Urothelium cell line (cell line): Measurements from ENCODE around the gene ANLN.

Experiments used
- DNase-seq: peaks from one replicate; pipeline ENCODE4 v3.0.0; 2011; ENCODE audit warnings: low spot score, mixed read lengths
- FAIRE-seq: peaks from 2 replicates; lab custom pipeline; 2011; peaks lifted over from hg19 to GRCh38; lab: Jason Lieb, UNC

Gene ANLN, protein sequence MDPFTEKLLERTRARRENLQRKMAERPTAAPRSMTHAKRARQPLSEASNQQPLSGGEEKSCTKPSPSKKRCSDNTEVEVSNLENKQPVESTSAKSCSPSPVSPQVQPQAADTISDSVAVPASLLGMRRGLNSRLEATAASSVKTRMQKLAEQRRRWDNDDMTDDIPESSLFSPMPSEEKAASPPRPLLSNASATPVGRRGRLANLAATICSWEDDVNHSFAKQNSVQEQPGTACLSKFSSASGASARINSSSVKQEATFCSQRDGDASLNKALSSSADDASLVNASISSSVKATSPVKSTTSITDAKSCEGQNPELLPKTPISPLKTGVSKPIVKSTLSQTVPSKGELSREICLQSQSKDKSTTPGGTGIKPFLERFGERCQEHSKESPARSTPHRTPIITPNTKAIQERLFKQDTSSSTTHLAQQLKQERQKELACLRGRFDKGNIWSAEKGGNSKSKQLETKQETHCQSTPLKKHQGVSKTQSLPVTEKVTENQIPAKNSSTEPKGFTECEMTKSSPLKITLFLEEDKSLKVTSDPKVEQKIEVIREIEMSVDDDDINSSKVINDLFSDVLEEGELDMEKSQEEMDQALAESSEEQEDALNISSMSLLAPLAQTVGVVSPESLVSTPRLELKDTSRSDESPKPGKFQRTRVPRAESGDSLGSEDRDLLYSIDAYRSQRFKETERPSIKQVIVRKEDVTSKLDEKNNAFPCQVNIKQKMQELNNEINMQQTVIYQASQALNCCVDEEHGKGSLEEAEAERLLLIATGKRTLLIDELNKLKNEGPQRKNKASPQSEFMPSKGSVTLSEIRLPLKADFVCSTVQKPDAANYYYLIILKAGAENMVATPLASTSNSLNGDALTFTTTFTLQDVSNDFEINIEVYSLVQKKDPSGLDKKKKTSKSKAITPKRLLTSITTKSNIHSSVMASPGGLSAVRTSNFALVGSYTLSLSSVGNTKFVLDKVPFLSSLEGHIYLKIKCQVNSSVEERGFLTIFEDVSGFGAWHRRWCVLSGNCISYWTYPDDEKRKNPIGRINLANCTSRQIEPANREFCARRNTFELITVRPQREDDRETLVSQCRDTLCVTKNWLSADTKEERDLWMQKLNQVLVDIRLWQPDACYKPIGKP

DNA sequence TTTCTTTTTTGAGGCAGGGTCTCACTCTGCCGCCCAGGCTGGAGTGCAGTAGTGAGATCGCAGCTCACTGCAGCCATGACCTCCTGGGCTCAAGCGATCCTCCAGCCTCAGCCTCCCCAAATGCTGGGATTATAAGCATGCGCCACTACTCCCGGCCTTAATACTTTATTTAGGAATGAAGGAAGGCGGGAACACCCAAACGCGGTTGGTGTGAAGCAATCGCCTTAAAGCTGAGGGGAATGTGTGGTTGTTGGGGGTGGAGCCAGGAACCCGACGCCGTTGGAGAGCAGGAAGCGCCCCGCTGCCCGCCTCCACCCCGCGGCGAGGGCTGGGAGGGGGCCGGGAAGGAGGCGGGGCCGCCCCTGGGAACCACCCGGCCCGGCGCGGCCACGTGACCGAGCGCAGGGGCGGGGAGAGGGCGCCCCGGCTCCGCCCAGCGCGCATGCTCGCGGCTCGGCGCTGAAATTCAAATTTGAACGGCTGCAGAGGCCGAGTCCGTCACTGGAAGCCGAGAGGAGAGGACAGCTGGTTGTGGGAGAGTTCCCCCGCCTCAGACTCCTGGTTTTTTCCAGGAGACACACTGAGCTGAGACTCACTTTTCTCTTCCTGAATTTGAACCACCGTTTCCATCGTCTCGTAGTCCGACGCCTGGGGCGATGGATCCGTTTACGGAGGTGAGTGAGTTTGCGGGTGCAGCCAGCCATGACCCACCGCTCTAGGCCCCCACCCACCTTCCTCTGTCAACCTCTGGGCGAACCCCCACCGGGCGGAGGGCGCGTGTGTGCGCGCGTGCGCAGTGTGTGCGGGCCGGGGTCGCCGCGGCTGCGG is at the start of gene ANLN:
Gene ANLN (plus strand): TSS at position 492 of the 828 bp plus-strand sequence. CDS start 165 bp downstream, at position 657.
- DNase-seq (peak; percentile 99), FAIRE-seq (no peak)

DNA sequence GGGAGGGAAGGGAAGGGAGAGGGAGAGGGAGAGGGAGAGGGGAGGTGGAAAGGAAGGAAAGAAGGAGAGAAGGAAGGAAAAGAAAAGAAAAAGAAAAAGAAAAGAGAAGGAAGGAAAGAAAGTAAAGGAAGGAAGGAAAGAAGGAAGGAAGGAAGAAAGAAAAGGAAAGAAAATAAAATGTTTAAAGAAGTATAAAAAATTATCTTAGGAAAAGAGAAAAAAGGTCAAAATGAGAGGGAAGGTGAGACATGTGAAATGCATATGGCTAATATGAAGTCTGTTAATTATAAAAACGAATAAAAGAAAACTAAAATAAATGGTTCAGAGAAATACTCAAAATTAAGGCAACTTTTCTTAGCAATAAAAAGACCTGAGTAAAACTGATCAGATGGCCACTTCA is 46.1 kb upstream of the ANLN start:
- no peak for DNase-seq
- FAIRE-seq = no peak

DNA sequence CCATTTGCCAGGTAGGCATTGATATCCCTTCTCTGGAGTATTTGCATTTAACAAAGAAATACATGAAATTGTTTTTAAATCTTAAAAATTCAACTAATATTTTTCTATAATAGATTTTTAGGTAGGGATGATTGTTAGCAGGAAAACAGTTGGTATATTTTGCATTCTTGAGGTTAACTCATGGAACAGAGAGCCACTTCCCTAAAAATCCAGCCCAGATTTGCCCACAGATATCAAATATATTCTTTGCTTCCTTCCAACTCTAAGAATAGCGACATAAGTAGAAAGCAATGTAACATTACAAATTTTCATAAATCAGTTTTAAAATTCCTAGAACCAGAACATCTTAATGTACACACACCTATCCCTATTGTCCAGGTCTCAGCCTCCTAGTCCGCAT is 45.0 kb upstream of the ANLN start:
- FAIRE-seq = no peak
- DNase-seq = no peak

- FAIRE-seq = no peak
- DNase-seq = no peak
Measured at GRCh38 chr7:36346260-36346831, 43.3 kb upstream of the ANLN start.

DNA sequence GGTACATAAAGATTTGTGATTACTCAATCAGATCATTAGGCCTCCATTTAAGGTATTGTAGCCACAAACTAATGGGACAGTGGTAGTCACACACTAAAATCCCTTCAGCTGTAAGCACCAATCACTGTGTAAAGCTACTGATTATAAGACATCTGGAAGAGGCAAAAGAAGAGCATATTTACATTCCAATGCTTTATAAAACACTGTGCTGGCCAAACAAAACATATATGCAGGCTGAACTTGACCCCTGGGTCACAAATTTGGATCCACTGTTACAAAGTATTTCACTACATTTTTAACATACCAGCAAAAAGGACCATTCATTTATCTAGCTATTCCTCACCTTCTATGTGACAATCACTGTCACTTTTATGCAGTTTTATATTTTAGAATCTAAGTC is 41.4 kb upstream of the ANLN start:
- no peak for FAIRE-seq
- no peak for DNase-seq

GRCh38 chr7:36348771-36349170 is 40.9 kb upstream of the ANLN start:
- DNase-seq (no peak), FAIRE-seq (no peak)

GRCh38 chr7:36349626-36350025 is 40.0 kb upstream of the ANLN start:
- no peak for FAIRE-seq

DNA sequence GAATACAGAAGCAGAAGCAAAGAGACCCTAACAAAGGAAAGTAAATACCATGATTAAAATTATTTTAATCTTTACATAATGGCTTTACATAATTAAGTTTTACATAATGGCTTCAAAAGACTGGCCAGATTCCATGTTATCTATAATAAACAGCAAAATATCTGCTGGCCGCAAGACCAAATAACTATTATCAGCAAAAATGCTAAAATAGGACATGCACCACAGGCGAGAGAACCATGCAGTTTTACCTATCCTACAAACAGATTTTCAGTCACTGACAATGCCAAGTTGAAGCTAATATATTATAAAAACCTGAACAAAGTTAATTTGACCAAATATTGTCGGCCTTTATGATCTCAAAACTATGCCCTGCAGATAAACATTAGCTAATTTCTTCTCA is 34.2 kb upstream of the ANLN start:
- no peak for DNase-seq

More at GRCh38 chr7:36349626-36350025, 40.0 kb upstream of the ANLN start:
- no peak for DNase-seq

GRCh38 chr7:36357054-36357453 is 32.6 kb upstream of the ANLN start:
- FAIRE-seq (no peak), DNase-seq (no peak)

More for the DNA sequence above, 34.2 kb upstream of the ANLN start:
- no peak for FAIRE-seq

- FAIRE-seq = no peak
Measured at GRCh38 chr7:36358589-36358988, 31.1 kb upstream of the ANLN start.

GRCh38 chr7:36360244-36360643 is 29.4 kb upstream of the ANLN start:
- DNase-seq = no peak
- FAIRE-seq = no peak

More at GRCh38 chr7:36358589-36358988, 31.1 kb upstream of the ANLN start:
- no peak for DNase-seq

- FAIRE-seq (no peak), DNase-seq (no peak)
Measured at GRCh38 chr7:36361227-36361626, 28.4 kb upstream of the ANLN start.

GRCh38 chr7:36363515-36363914 is 26.1 kb upstream of the ANLN start:
- DNase-seq (no peak), FAIRE-seq (no peak)

DNA sequence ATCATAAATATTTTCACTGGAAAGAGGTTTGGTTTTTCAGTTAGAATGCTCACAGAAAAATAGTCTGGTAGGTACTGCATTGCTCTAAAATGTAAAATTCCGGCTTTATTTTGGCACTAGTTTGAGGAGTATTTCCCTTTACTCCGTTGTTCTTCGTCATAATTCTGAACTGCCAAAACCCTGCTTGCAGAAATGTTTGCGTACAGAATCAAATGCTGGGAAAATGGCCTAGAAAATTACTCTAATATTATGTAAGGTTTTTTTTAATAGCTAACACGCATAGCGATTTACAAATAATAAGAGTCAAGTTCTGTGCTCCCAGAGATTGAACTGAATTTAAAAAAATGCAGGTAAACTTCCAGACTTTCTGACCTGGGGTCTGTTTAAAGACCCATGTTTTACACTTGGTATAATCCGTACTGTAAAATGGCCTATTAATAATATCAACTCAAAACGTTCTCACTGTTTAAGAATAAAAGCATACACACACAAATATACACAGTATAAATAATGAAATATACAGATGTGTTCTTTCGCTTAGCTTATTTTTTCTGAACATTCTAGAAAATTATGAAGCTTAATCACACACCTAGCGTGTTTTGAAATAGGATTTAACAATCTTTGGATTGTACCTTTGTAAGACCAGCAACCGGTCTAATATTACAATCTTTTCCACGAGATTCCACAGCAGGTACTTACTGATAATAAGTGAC is 23.5 kb upstream of the ANLN start:
- FAIRE-seq = no peak
- DNase-seq = no peak

DNA sequence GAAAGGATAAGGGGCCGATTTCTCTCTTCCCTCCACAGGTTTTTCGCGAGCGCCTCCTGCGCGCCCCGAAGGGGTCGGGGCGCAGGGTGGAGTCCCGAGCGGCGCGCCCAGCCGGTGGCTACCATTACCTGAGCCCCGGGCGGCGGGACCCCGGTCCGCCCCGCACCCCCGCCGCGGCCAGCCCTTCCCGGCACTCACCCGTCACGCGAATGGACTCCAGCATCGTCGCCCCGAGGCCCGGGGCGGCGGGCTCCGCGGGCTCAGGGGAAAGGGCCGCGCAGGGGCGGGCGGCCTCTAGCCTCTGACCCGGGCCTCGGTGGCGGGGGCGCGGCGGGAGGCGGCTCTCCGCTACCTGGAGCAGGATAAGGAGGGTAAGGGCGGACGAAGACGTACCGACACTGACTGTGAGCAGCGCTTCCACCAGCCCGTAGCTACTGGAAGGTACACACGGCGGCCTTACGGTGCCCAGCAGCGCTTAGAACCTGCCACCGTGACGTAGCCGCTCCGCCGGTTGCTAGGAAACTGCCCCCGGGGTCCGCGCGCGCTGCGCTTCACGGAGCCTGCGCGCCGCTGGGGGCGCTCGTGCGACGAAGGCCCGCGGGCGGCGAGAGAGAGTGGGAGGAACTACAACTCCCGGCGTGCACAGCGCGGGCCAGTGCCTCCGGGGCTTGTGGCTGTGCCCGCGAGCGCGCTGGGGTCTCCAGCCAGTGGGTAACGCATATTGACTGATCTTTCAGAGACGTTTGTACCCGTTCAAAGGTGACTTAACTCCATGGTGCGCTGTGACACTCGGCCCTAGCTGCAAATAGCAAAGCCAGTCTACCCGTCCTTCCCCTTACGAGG is 22.7 kb upstream of the ANLN start:
- peak; percentile 98 for DNase-seq
- peak; percentile 91 for FAIRE-seq

DNA sequence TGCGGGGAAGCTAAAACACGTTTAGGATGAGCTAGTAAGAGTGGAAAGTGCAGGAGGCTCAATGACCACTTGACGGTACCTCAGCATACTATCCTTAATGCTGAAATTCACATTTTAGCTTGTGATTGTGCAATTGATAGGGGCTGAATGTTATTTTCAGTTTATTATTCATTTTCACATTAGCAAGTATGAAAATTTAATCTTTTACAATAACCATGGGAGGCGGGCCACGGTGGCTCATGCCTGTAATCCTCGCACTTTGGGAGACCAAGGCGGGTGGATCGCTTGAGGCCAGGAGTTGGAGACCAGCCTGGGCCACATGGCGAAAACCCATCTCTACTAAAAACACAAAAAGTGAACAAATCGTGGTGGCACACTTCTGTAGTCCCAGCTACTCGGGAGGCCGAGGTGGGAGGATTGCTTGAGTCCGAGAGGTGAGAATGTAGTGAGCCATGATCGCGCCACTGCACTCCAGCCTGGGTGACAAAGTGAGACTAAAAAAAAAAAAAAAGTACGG is 22.0 kb upstream of the ANLN start:
- FAIRE-seq = no peak
- DNase-seq = no peak

- no peak for DNase-seq
- FAIRE-seq = no peak
Measured at GRCh38 chr7:36368496-36368895, 21.2 kb upstream of the ANLN start.

- DNase-seq = no peak
- no peak for FAIRE-seq
Measured at GRCh38 chr7:36369171-36369570, 20.5 kb upstream of the ANLN start.
